CD4-positive, alpha-beta T cell treated with Interleukin-15 for 4 hours (primary cell): ENCODE measurements around the gene HOXB1.

Experiments
- DNase-seq: peaks from one replicate; pipeline ENCODE4 v3.0.0-alpha.2; 2020; ENCODE audit warnings: low spot score

HOXB1 gene

DNA sequence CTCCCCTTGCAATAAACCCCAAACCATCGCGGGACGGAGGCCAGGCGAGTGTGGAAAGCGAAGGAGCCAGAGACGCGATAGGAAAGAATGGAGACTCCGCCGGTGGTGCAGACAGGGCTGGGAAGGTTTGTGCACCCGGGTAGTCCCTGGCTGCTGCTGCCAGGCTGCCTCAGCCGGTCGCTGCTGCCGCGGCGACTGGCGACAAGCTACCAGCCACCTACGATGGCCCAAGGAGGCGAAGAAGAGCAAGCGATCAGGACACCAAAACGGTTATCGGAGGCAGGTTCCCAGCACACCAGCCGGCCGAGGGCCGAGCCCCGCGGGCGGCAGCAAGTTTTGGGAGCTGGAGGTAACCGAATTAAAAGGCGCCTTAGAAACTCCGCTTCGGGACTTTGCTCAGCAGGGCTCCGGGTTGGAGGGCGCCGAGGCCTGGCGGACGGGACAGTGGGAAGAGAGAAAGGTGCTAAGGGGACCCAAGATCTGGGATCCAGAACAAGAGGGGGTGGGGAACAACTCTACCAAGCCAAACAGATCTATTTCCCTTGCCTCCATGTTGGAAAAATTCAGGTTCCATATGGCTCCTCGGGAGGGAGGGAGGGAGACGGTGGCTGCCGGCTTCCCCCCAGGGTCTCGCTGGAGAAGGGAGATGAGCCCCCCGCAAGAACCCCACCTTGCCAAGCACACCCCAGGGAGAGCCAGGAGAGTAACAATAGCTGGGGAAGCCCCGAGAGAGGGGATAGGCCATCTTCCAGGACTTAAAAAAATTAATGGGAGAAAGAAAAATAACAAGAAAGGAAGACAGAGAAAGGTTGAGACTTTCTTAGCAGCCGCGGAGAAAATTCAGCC is 23.8 kb upstream of the HOXB1 start:
- DNase-seq = no peak

GRCh38 chr17:48553826-48554225 is 23.0 kb upstream of the HOXB1 start:
- DNase-seq = no peak

DNA sequence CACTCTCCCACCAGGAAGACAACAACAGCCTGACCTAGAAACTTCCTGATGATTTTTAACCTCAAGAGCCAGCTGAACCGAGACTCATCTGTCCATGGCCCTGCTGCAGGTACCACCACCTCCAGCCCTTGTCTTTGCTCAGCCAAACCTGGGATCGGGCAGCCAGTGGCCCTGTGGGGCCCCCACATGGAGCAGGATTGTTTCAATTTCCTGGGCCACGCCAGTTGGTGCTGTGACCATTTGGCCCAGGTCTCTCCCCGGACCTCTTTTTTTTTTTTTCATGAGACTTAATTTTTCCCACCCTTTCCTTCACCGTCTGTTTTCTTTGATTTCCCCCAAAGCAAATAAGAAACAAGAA is 22.4 kb upstream of the HOXB1 start:
- no peak for DNase-seq

- DNase-seq = no peak
Observed at GRCh38 chr17:48552466-48553189, 21.8 kb upstream of the HOXB1 start.

GRCh38 chr17:48551596-48552465 is 21.0 kb upstream of the HOXB1 start:
- no peak for DNase-seq

DNA sequence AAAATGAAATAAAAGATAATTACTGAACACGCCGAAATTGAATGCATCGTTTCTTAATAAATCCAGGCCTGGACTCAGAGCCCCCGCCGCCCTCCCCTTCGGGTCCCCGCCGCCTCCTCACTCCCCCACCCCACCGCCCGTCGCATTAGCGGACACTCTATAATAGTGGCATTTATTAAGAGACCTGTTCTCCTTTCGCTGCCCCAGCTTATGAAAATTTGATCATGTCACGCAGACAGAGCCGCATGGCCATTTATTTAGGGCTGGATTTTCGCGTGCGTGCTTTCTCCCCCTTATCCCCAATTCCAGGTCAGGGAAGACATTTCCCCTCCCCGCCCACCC is 20.4 kb upstream of the HOXB1 start:
- no peak for DNase-seq

GRCh38 chr17:48550502-48551213 is 19.8 kb upstream of the HOXB1 start:
- no peak for DNase-seq

- no peak for DNase-seq
Observed at GRCh38 chr17:48549914-48550501, 19.2 kb upstream of the HOXB1 start.

DNA sequence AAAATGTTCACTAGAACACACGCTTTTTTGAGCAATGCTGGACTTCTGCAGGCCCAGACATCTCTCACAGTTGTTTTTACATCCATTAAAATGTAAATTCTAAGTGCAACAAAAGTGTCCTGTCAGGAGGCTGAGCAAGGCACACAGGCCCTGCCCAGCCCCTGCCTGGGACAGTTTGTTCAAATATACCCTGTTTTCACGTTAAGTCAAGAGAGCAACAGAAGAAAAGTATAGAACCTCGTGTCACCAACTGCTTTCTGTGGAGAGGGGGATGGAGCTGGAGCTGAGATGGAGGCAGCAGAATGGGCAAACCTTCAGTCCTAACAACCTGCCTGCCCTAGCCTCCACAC is 18.4 kb upstream of the HOXB1 start:
- DNase-seq = no peak

GRCh38 chr17:48548523-48549280 is 17.9 kb upstream of the HOXB1 start:
- DNase-seq = no peak

DNA sequence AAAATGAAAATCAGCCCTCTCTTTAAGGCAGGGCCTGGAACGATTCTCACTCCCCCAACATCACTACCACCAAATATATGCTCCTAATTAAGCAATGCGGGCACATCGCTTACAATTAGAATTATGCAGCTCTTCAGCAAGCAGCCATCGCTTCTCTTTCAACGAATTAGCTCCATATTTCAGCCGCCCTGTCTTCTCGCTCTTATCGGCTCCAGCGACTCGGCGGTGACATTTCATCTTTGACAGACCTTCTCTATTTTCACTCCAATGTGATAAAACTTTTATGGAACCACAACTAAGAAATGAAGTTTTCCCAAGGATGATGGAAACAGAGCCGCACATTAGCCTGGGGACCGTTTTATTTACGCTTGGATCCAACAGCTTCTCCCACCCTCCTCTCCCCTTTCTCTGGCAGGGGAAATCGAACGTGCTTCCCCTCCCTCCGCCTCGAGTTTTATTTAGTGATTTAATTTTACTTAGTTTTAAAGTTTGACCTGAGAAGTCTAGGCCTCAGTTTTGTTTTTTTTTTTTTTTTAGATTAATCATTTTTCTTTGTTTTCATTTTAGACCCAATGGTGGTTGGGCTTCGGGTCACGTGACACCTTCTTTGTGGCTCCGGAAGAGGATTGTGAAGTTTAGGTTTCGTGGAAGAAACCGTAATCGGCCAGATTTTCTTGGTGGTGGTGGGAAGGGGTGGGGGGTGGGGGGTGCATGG is 17.2 kb upstream of the HOXB1 start:
- peak; percentile 66 for DNase-seq

DNA sequence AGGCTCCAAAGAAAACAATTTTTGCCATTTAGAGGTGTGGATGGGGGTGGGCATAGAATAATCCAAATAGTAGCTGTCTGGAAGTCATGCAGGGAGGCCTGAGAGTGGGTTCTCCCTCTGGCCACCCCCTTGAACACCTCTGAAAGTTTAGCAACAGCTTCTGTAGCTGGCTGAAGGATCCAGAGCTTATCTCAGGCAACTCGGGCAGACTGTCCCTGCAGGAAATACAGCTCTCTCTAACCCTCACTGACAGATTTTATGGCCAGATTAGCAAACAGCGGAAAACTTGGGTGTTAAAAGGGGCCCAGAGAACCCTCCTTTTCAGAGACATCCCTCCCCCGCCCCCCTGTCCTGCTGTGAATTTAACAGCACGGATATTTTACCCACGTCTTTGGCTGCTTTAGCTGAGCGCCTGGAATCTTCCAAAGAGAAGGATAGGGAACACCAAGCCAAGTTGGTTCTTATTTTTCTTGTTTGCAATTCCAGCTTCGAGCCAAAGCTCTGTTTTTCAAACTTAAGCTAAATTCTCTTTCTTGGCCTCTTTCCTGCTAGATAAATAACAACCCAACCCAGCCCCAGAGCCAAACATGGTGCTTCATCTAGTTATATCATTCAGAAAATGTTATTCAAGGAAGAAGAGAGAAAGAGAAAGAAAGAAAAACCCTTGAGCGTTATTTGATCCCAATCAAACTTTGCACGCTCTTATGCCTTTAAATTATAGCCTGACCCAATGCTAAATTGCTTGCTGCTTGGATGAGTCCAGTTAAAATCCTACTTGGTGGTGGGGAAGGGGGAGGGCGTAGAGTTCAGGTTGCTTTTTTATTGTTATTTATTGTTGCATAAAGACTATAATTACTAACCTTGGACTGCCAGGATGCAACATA is 16.4 kb upstream of the HOXB1 start:
- peak; percentile 6 for DNase-seq

DNA sequence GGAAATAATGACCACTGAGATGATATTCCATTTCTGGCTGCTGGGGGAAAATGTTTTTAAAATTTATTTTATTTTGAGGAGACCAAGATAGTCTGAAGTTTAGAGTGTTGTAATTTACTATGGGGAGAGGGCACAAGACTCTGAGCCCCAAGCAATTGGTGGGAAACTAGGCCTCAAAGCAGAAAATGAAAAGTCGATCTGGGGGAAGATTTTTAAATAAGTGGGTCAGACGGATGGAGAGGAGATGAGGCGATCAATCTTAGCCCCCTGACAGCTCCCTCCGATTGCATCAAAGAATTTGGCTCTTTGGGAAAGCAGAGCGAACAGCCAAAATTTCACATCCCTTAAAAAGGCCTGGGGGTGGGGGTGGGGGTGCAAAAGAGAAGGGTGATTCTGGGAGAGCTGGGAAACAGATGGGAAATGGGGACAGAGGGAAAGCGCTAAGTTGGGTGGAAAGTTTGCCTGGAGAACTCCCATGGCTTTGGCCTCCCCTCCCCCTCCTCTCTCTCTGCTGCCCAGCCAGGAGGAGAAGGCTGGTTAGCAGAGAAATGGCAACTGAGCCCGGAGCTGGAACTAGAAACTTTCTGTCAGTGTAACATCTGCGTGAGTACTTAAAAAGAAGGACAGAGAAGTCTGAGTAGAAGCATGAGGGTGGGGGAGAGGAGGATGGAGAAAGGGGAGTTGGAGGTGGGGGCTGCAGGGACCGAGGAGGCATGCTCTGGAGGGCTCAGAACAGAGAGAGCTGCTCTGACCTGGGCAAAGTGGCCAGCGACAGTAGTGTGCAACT is 15.5 kb upstream of the HOXB1 start:
- no peak for DNase-seq

DNA sequence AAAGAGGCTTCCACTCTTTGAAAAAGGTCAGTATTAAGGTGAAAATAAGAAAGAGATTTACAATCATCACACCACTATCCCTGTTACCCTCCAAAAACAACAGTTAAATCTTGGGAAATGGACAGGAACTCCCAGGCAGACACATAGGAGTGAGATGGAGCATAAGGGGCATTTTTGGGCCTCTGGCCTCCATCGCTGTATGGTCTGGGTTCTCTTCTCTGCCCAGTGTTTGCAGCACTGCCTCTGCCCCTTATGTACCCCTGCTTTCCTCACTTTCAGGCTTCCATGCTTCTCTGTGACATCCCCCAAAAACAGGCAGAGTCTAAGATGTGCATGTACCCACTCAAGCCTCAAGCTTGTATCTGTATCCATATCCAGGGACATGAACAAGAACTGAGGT is 14.7 kb upstream of the HOXB1 start:
- DNase-seq = no peak

DNA sequence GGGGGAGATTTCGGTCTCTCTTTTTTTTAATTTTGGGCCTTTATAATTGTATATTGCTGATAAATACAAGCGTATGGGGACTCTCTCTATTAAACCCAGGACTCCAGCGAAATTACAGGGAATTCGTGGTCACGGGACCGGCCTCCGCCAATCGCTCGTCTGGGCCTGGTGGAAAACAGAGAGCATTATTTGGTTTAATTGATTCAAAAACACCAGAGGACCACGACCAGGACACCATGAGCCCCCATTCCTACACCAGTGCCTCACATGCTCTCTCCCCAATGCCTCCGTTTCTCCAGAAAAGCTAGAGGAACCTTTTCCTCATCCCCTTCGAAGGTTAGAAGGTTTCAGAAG is 14.2 kb upstream of the HOXB1 start, which contains the start of gene HOXB2:
TSS of gene HOXB2 (minus strand) at position 88 of the 354 bp plus-strand sequence. CDS start 198 bp downstream, outside the sequence.
- DNase-seq = no peak

DNA sequence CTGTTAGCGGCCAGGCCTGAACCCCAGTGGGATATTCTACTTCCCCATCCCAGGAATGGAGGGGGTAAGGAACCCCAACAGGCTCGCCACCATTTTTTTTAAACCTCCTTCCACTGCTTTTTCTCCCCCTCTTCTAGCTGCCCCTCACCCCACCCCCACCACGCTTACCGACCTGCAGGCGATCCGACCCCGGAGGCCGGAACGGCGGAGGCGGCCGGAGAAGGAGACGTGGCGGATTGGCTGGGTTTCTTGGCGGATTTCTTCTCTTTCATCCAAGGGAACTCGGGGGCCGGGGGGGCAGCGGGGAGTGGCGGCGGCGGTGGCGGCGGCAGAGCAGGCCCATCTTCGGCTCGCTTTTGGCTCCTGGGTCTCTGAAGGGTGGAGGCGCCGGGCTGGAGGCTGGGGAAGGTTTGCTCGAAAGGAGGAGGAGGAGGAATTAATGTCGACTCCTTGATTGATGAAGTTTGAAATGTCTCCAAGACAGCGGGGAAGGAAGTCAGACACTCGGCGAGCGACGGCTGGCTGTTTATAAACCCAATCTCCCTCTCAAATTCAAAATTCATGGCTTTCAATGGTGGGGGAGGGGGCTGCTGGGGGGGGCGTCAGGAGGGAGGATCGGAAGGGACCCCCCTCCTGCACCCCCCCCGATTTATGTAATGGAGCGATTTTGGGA is 13.7 kb upstream of the HOXB1 start:
- DNase-seq = peak; percentile 41

DNA sequence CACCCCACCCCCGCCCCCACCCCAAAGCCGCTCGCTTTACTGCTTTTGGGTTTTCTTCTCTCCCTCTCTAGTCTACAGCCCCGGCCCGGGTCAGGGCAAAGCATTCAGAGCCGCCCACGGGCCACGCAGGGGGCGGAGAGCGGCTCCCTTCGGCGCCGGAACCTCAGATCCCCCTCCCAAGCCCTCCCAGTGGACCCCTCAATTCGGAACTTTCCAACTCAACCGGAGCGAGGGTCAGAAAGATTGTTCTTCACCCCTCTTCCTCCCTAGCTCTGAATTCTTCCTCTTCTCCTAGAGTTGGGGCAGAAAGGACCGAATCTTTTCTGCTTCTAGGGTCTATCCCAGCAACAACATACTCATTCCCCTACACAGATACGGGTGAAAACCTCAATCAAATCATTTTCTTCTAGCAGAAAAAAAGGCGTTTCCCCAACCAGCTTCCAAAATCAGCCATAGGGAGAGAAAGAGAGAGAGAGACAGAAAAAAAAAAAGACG is 13.1 kb upstream of the HOXB1 start:
- no peak for DNase-seq
